Smooth muscle cell (in vitro differentiated cells): Measurements from ENCODE around the gene ICAM4. TPM values are rescaled to one million over a fixed set of nuclear protein-coding genes. Genes with fewer than 3 reads are reported as not detected.
A peak's percentile ranks its signal among the peaks of the same experiment; 100 is the strongest.

Source experiments
- DNase-seq: peaks from one replicate; lab custom pipeline; 2025; ENCODE audit not compliant: unreplicated experiment; lab: John Stamatoyannopoulos, UW
- H2AFZ ChIP-seq: fragments of 200-600 bp; sonication (generic); 2 replicates; pipeline ENCODE4 v1.6.0; 2016; ENCODE audit warnings: antibody characterized with exemption, low read depth, mild to moderate bottlenecking
- H3F3A ChIP-seq: fragments of 200-600 bp; sonication (generic); 2 replicates; pipeline ENCODE4 v1.6.0; 2017; ENCODE audit warnings: antibody characterized with exemption, low read depth
- H3K27ac ChIP-seq: fragments of 200-600 bp; sonication (generic); 2 replicates; pipeline ENCODE4 v1.5.1; 2016; ENCODE audit warnings: low read depth, mild to moderate bottlenecking
- H3K27me3 ChIP-seq: fragments of 200-600 bp; sonication (generic); 2 replicates; pipeline ENCODE4 v1.6.1; 2016; ENCODE audit warnings: low read depth, mild to moderate bottlenecking
- H3K36me3 ChIP-seq: fragments of 200-600 bp; sonication (generic); 2 replicates; pipeline ENCODE4 v1.5.1; 2016; ENCODE audit warnings: low read depth
- H3K4me1 ChIP-seq: fragments of 200-600 bp; sonication (generic); 2 replicates; pipeline ENCODE4 v1.5.1; 2016; ENCODE audit warnings: low read depth
- H3K4me2 ChIP-seq: fragments of 200-600 bp; sonication (generic); 2 replicates; pipeline ENCODE4 v1.6.0; 2016; ENCODE audit warnings: mild to moderate bottlenecking
- H3K4me3 ChIP-seq: fragments of 200-600 bp; sonication (generic); 2 replicates; pipeline ENCODE4 v1.5.1; 2016; ENCODE audit warnings: mild to moderate bottlenecking
- H3K79me2 ChIP-seq: fragments of 200-600 bp; sonication (generic); 2 replicates; pipeline ENCODE4 v1.6.0; 2016; ENCODE audit warnings: low read depth, mild to moderate bottlenecking
- H3K9ac ChIP-seq: fragments of 200-600 bp; sonication (generic); 2 replicates; pipeline ENCODE4 v1.6.0; 2016; ENCODE audit warnings: low read depth
- H3K9me3 ChIP-seq: fragments of 200-600 bp; sonication (generic); replicated peaks from 2 replicates; pipeline ENCODE4 v1.5.1; 2016; ENCODE audit warnings: low read depth
- H4K20me1 ChIP-seq: fragments of 200-600 bp; sonication (generic); 2 replicates; pipeline ENCODE4 v1.6.0; 2016; ENCODE audit warnings: low read depth
- CTCF ChIP-seq: fragments of 200-600 bp; sonication (generic); IDR thresholded peaks from 2 replicates; pipeline ENCODE4 v1.5.1; 2017; ENCODE audit warnings: borderline replicate concordance, mild to moderate bottlenecking, antibody characterized with exemption; ENCODE audit not compliant: insufficient read depth, poor library complexity, severe bottlenecking
- WGBS: methylation state at CpG from one replicate; pipeline ENCODE4 v1.1.7; 2016; ENCODE audit warnings: low lambda C conversion rate; 5-methylcytosine and 5-hydroxymethylcytosine counted together
- polyA plus RNA-seq: library from polyadenylated mRNA; unstranded; fragments of >200 nt; fragmentation: Nextera tagmentation; extraction: Ambion mirVana; gene quantifications from 2 replicates; pipeline ENCODE4 v1.2.1, GENCODE V29; 2016
- total RNA-seq: library from RNA; depleted of rRNA; stranded (reverse); fragments of >200 nt; gene quantifications from 2 replicates; pipeline ENCODE4 v1.2.3, GENCODE V29; 2014

Gene ICAM4
- total and polyA plus RNA-seq, 2 experiments from 2014 or later: 1.9 to 3.4 TPM

GRCh38 chr19:10290357-10290875 lies 3.7 kb downstream of the ICAM4 start:
- no peak for DNase-seq
- Histone ChIP-seq H2AFZ (no peak overlapping the region), H3K27ac (no peak overlapping the region)

DNA sequence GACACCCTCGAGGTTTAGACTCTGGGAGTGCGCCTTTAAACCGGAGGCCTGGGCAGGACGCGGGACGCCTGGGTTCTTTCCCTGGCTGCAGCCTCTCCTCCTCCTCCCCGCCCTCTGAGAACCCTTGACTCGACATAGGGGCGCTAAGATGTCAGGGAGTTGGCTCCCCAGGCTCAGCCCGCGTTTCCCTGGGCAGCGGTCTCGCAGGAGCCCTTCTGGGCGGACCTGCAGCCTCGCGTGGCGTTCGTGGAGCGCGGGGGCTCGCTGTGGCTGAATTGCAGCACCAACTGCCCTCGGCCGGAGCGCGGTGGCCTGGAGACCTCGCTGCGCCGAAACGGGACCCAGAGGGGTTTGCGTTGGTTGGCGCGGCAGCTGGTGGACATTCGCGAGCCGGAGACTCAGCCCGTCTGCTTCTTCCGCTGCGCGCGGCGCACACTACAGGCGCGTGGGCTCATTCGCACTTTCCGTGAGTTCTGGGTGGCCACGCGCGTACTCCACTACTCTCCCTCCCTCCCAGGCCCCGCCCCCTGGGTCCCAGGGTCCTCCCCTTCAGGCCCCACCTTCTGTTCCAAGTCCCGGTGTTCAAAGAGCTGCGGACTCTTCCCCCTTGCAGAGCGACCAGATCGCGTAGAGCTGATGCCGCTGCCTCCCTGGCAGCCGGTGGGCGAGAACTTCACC lies 4.3 kb downstream of the ICAM4 start:
- H4K20me1 ChIP-seq: no peaks in the 10 kb centered on the region
- no peak overlapping the region for H3K27ac ChIP-seq
- peaks cover 95% of the 10 kb centered on the region for H3K27me3 ChIP-seq
- no peaks in the 10 kb centered on the region for H3K36me3 ChIP-seq
- no peaks in the 10 kb centered on the region for H3K79me2 ChIP-seq
- WGBS: 3% methylated on average over 48 of the region's 57 CpGs
- no peaks in the 10 kb centered on the region for H3K9me3 ChIP-seq
- H3K4me3 ChIP-seq: peak overlapping the region; percentile 41
- no peak for TF ChIP-seq CTCF
- peak overlapping the region; percentile 89 for H3K4me2 ChIP-seq
- H3K9ac ChIP-seq: no peak overlapping the region
- H3F3A ChIP-seq: no peaks in the 10 kb centered on the region
- H3K4me1 ChIP-seq: peaks cover 41% of the 10 kb centered on the region
- no peak overlapping the region for H2AFZ ChIP-seq
- DNase-seq: no peak

More at GRCh38 chr19:10290357-10290875, 3.7 kb downstream of the ICAM4 start:
- Histone ChIP-seq H3K4me3 (peak overlapping the region; percentile 41), H3K9ac (no peak overlapping the region), H3K4me1 (peaks cover 37% of the 10 kb centered on the region), H3K36me3 (no peaks in the 10 kb centered on the region), H3K4me2 (peak overlapping the region; percentile 89), H3K79me2 (no peaks in the 10 kb centered on the region), H3K27me3 (peaks cover 89% of the 10 kb centered on the region), H4K20me1 (no peaks in the 10 kb centered on the region), H3K9me3 (no peaks in the 10 kb centered on the region), H3F3A (no peaks in the 10 kb centered on the region)
- no peak for TF ChIP-seq CTCF
- 5% methylated on average over 26 of the region's 30 CpGs for WGBS

DNA sequence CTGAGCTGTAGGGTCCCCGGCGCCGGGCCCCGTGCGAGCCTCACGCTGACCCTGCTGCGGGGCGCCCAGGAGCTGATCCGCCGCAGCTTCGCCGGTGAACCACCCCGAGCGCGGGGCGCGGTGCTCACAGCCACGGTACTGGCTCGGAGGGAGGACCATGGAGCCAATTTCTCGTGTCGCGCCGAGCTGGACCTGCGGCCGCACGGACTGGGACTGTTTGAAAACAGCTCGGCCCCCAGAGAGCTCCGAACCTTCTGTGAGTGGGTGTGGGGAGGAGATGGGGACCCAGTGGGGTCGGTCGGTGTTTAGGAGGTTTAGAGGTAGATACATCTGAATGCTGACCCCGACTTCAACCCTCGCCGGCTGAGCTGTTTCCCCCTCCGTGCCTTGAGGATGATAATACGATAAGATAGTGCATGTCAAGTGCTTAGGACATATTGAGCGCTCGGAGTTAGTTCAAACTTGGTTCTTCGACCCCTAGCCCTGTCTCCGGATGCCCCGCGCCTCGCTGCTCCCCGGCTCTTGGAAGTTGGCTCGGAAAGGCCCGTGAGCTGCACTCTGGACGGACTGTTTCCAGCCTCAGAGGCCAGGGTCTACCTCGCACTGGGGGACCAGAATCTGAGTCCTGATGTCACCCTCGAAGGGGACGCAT lies 4.9 kb downstream of the ICAM4 start:
- H3K9ac ChIP-seq: no peak overlapping the region
- no peak for TF ChIP-seq CTCF
- 8% methylated on average over 49 of the region's 49 CpGs for WGBS
- peaks cover 39% of the 10 kb centered on the region for H3K4me1 ChIP-seq
- H4K20me1 ChIP-seq: no peaks in the 10 kb centered on the region
- H3F3A ChIP-seq: no peaks in the 10 kb centered on the region
- peak overlapping the region; percentile 89 for H3K4me2 ChIP-seq
- no peaks in the 10 kb centered on the region for H3K9me3 ChIP-seq
- no peak overlapping the region for H3K27ac ChIP-seq
- peaks cover 100% of the 10 kb centered on the region for H3K27me3 ChIP-seq
- DNase-seq: no peak
- H3K36me3 ChIP-seq: no peaks in the 10 kb centered on the region
- H3K4me3 ChIP-seq: peak overlapping the region; percentile 41
- no peaks in the 10 kb centered on the region for H3K79me2 ChIP-seq
- no peak overlapping the region for H2AFZ ChIP-seq
